HUES6 (cell line): ENCODE measurements around the gene KCND3.

ENCODE experiments used
- H3K27ac ChIP-seq: 2 replicates; pipeline ENCODE4 v1.7.0; 2013; ENCODE audit warnings: low read depth, mild to moderate bottlenecking, low read length, inconsistent platforms
- H3K27me3 ChIP-seq: 2 replicates; pipeline ENCODE4 v1.6.1; 2013; ENCODE audit warnings: low read length; ENCODE audit not compliant: control insufficient read depth, insufficient read depth
- H3K36me3 ChIP-seq: 2 replicates; pipeline ENCODE4 v1.6.1; 2013; ENCODE audit warnings: low read length; ENCODE audit not compliant: control insufficient read depth, insufficient read depth
- H3K4me1 ChIP-seq: 2 replicates; pipeline ENCODE4 v1.6.1; 2013; ENCODE audit warnings: low read length; ENCODE audit not compliant: control insufficient read depth, insufficient read depth
- H3K4me3 ChIP-seq: 2 replicates; pipeline ENCODE4 v1.5.1; 2013; ENCODE audit warnings: low read depth, low read length
- H3K9ac ChIP-seq: one replicate; pipeline ENCODE4 v1.6.1; 2013; ENCODE audit warnings: mild to moderate bottlenecking, low read length
- H3K9me3 ChIP-seq: 2 replicates; pipeline ENCODE4 v1.6.1; 2013; ENCODE audit warnings: low read depth, low read length; ENCODE audit not compliant: control insufficient read depth, insufficient read depth

KCND3 gene

GRCh38 chr1:111920221-111921024 is 69.0 kb downstream of the KCND3 start:
- no peaks in the 10 kb centered on the region for H3K9me3 ChIP-seq
- H3K27me3 ChIP-seq = 0 out of 2 replicates have a peak, but pooled peaks cover 3% of the 10 kb centered on the region
- H3K9ac ChIP-seq = no peak overlapping the region
- no peaks in the 10 kb centered on the region for H3K4me1 ChIP-seq
- no peak overlapping the region for H3K27ac ChIP-seq
- H3K4me3 ChIP-seq = no peak overlapping the region
- H3K36me3 ChIP-seq = no peaks in the 10 kb centered on the region

DNA sequence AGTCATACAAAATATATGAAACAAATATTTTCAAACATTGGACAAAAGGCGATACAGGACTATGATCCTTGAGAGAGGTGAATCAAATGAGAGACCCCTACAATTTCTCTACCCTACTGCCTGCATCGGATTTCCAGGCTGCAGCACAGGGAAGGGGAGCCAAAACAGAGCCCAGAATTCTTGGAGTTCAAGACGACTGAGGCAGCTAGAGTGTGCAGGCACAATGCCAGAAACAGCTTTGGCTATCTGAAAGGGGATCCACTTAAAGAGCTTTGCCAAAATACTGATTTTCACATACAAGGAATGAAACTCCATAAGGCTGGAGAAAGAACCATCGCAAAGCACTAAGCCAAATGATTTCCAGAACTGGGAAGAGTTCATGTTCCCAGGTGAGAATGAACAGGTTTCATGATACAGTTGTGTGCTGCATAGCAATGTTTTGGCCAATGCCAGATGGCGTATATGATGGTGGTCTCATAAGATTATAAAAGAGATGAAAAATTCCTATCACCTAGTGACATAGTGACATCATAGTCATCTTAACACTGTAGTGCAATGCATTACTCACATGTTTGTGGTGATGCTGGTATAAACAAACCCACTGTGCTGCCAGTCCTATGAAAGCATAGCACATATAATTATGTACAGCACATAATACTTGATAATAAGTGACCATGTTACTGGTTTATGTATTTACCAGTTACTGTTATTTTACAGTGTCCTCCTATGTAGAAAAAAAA is 77.5 kb downstream of the KCND3 start:
- no peak overlapping the region for H3K9ac ChIP-seq
- H3K27me3 ChIP-seq = peaks cover 8% of the 10 kb centered on the region
- no peaks in the 10 kb centered on the region for H3K36me3 ChIP-seq
- no peak overlapping the region for H3K4me3 ChIP-seq
- no peak overlapping the region for H3K27ac ChIP-seq
- H3K4me1 ChIP-seq = 0 out of 2 replicates have a peak, but pooled peaks cover 4% of the 10 kb centered on the region
- H3K9me3 ChIP-seq = no peaks in the 10 kb centered on the region

DNA sequence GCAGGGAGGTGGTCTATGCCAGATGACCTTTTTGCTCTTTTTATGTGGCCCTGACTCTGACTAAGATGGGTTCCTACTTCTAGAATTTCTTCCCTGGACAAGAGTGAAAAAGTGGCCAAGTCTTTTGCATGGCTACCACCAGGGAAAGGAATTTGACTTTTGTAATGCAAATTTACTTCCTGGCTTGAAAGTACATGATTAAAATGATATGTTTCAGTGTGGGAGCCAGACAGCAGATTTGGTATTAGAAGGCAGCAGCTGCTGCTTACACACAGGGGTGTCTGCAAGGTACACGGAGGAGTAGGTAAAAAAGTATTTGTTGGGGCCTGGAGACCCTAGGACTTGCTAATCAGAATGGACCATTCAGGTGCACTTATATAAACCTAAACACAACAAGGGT is 78.4 kb downstream of the KCND3 start:
- Histone ChIP-seq H3K4me1 (0 out of 2 replicates have a peak, but pooled peaks cover 4% of the 10 kb centered on the region), H3K27me3 (peaks cover 11% of the 10 kb centered on the region), H3K36me3 (no peaks in the 10 kb centered on the region), H3K27ac (no peak overlapping the region), H3K9me3 (no peaks in the 10 kb centered on the region), H3K9ac (no peak overlapping the region), H3K4me3 (no peak overlapping the region)

GRCh38 chr1:111909030-111909429 is 80.4 kb downstream of the KCND3 start:
- Histone ChIP-seq H3K4me3 (no peak overlapping the region), H3K9ac (no peak overlapping the region), H3K27me3 (peaks cover 16% of the 10 kb centered on the region), H3K4me1 (peaks cover 11% of the 10 kb centered on the region; the same call in 1 of the 2 replicates), H3K36me3 (no peaks in the 10 kb centered on the region), H3K9me3 (no peaks in the 10 kb centered on the region), H3K27ac (no peak overlapping the region)

DNA sequence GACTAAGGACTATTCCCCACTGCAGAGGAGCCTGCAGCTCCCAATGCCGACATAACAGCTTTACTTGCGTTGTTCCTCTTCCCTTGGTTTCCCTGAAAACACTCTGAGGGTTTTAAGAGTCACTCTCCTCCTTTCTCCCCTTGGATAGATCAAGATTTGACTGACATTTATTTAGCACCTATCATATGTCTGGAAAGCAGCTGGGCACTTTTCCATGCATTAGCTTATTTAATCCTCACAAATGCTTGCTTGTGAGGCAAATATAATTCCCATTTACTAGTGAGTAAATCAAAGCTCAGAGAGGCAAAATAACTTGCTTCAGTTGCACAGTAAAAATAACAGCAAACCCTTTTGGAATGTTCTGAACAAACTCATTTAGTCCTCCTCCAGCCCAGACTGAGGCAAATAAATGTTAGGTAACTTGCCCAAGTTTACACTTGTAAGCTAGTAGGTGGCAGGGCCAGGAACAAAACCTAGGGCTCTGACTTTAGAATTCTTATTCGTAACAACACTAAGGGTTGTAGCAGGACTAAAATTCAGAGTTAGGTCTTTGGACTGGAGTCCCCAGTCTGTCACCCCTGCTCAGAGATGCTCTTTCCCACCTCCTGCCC is 81.4 kb downstream of the KCND3 start:
- peaks cover 16% of the 10 kb centered on the region for H3K27me3 ChIP-seq
- H3K9ac ChIP-seq = no peak overlapping the region
- no peak overlapping the region for H3K4me3 ChIP-seq
- no peaks in the 10 kb centered on the region for H3K9me3 ChIP-seq
- H3K36me3 ChIP-seq = no peaks in the 10 kb centered on the region
- H3K4me1 ChIP-seq = peaks cover 11% of the 10 kb centered on the region; the same call in 1 of the 2 replicates
- H3K27ac ChIP-seq = no peak overlapping the region

DNA sequence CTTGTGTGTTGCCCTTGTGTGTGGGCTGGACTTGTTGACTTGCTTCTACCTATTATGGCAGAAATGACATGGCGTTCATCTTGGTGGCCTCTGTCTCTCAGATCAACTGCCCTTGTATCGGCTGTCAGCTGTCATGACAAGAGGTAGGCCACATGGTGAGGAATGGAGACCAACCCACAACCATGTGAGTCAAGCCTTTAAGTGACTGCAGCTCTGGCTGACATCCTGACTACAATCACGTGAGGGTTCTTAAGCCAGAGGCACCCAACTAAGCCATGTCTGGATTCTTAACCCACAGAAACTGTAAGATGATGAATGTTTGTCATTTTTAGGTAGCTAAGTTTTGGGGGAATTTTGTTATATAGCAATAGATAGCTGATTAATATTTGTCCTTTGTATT is 82.1 kb downstream of the KCND3 start:
- Histone ChIP-seq H3K9ac (no peak overlapping the region), H3K27ac (no peak overlapping the region), H3K9me3 (no peaks in the 10 kb centered on the region), H3K4me3 (no peak overlapping the region), H3K36me3 (no peaks in the 10 kb centered on the region), H3K27me3 (peaks cover 16% of the 10 kb centered on the region), H3K4me1 (peaks cover 11% of the 10 kb centered on the region; the same call in 1 of the 2 replicates)

GRCh38 chr1:111906816-111907215 is 82.7 kb downstream of the KCND3 start:
- Histone ChIP-seq H3K9me3 (no peaks in the 10 kb centered on the region), H3K4me1 (peaks cover 11% of the 10 kb centered on the region; the same call in 1 of the 2 replicates), H3K4me3 (no peak overlapping the region), H3K36me3 (no peaks in the 10 kb centered on the region), H3K27ac (no peak overlapping the region), H3K9ac (no peak overlapping the region), H3K27me3 (peaks cover 16% of the 10 kb centered on the region)

- peaks cover 13% of the 10 kb centered on the region; the same call in 1 of the 2 replicates for H3K4me1 ChIP-seq
- H3K4me3 ChIP-seq = no peak overlapping the region
- H3K27me3 ChIP-seq = peaks cover 16% of the 10 kb centered on the region
- no peaks in the 10 kb centered on the region for H3K36me3 ChIP-seq
- H3K27ac ChIP-seq = no peak overlapping the region
- no peak overlapping the region for H3K9ac ChIP-seq
- H3K9me3 ChIP-seq = no peaks in the 10 kb centered on the region
These were observed 83.4 kb downstream of the KCND3 start for GRCh38 chr1:111906111-111906510.

DNA sequence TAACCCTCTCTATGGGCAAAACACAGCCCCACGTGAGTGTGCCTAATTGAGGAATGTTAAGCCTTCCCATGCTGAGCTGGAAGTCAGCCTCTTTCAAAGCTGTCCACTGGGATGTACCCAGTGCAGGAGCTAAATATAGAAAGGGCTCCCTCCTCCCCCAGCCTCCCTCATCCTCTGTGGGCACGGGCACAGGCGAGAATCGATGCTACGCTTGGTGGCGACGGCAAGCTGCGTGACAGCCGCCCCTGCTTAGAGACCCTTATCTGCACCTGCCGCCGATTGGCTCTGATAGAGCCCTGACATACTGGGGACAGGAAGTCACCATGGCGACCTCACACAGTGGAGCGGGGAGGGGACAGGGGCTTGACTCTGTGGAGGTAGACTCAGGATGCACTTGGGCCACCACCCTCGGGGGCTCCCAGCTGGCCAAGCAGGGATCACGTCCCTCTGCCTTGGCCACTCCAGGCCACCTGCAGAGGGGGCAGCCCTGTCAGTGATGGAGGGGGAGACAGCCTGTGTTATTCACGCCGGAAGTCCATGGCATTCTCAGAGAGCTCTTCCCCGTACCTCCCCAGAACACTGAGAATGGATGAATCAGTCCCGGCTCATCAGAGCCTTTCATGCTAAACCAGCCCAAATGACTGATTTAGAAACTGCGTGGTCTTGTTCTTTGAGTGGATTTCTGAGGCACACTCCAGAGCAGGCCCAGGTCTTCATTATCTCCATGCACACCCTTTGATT is 84.8 kb downstream of the KCND3 start:
- Histone ChIP-seq H3K4me1 (peaks cover 10% of the 10 kb centered on the region; the same call in 1 of the 2 replicates), H3K4me3 (no peak overlapping the region), H3K36me3 (no peaks in the 10 kb centered on the region), H3K27ac (no peak overlapping the region), H3K27me3 (peaks cover 16% of the 10 kb centered on the region), H3K9ac (no peak overlapping the region), H3K9me3 (no peaks in the 10 kb centered on the region)

DNA sequence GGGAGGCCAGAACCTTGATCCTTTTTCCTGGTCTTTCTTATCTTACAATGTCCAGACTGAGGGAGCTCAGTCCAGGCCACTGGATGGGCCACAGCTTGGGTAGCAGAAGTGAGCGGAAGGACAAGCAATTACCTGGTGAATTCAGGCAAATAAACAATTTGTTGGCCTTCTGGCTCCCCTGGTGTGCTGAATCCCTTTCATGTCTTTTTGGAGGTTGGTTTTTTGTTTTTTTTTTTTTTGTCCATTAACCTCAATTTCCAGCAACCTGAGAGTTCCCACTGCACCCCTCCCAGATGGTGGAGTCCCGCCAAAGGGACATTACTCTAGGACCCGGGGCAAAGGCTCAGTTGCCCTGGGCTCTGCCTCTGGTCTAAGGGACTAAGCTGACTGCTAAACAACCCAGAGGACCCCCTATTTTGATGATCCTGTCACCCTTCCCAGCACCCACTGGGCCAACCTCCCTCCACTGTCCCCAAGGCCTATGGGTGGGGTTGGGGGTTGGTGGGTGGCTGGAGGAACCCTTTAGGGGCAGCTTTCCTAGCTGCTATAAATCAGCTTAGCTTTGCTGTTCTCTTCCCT is 85.5 kb downstream of the KCND3 start:
- Histone ChIP-seq H3K9me3 (no peaks in the 10 kb centered on the region), H3K27ac (no peak overlapping the region), H3K4me3 (no peak overlapping the region), H3K9ac (no peak overlapping the region), H3K27me3 (peaks cover 16% of the 10 kb centered on the region; the same call in 1 of the 2 replicates), H3K36me3 (no peaks in the 10 kb centered on the region), H3K4me1 (peaks cover 10% of the 10 kb centered on the region; the same call in 1 of the 2 replicates)
